ENCODE measurements around the gene SHROOM4. TPM values are rescaled to one million over a fixed set of nuclear protein-coding genes. Genes with fewer than 3 reads are reported as not detected.

The SHROOM4 gene
- total and polyA plus RNA-seq, 9 of the 15 experiments (the other 6 are each of a cell fraction or from before 2014, with no cell fraction given), result not detected

GRCh38 chrX:50565718-50566117 lies 248.3 kb downstream of the SHROOM4 start:
- FAIRE-seq (no peak), ATAC-seq (no peak), DNase-seq (ENCODE audit: extremely low read depth in 1 of 4, low spot score in 3 of 4) (no peak)
- WGBS (ENCODE audit: insufficient coverage, low coverage, missing lambda C conversion rate), result 5% methylated on average over 3 of the region's 4 CpGs
- no peaks in the 10 kb centered on the region for H3K4me1 ChIP-seq (replicated peaks in 1 of 2; ENCODE audit: control insufficient read depth in 2 of 2, insufficient read depth in 2 of 2, low read length in 2 of 2)
- in situ Hi-C loops (cut with MboI) (no loop called here), intact Hi-C loops (cut with micrococcal nuclease) (no loop called here)
- ChIA-PET POLR2A (no interaction called here), CTCF (ENCODE audit: low intra/inter-chr PET ratio) (no interaction called here)
- H3K4me2 ChIP-seq (ENCODE audit: insufficient read depth, low read length), result no peak overlapping the region
- BruUV-seq (replicated peaks), result no TSS peak
- H2AFZ ChIP-seq (ENCODE audit: low read depth, low read length), result no peak overlapping the region
- no peaks in the 10 kb centered on the region for H3K9me3 ChIP-seq (replicated peaks; ENCODE audit: control insufficient read depth, insufficient read depth, low read depth, low read length)
- H3K27me3 ChIP-seq (ENCODE audit: control insufficient read depth in 2 of 2, insufficient read depth in 2 of 2, low read length in 2 of 2), result no peaks in the 10 kb centered on the region
- H3K9ac ChIP-seq (ENCODE audit: insufficient read depth in 1 of 2, low read depth in 2 of 2, low read length in 2 of 2), result no peak overlapping the region
- no peaks in the 10 kb centered on the region for H3K9me1 ChIP-seq (ENCODE audit: control insufficient read depth, insufficient read depth, low read length)
- H3K79me2 ChIP-seq (ENCODE audit: control insufficient read depth, insufficient read depth, low read length), result no peaks in the 10 kb centered on the region
- no peaks in the 10 kb centered on the region for H3K36me3 ChIP-seq (ENCODE audit: control insufficient read depth, insufficient read depth, low read length)
- no peak overlapping the region for H3K27ac ChIP-seq (ENCODE audit: extremely low read depth, low read depth, low read length)
- no peak overlapping the region for H3K4me3 ChIP-seq
- TF ChIP-seq PRPF4 (IDR thresholded peaks at IDR 0.05; ENCODE audit: insufficient read depth, low read depth, low read length, poor library complexity, severe bottlenecking) (no peak), ZBTB34 (CRISPR knock-in tag; IDR thresholded peaks at IDR 0.05) (no peak), KDM1A (IDR thresholded peaks at IDR 0.05) (no peak)
- H4K20me1 ChIP-seq (replicated peaks; ENCODE audit: control insufficient read depth, insufficient read depth, low read length), result no peaks in the 10 kb centered on the region

Small RNAs within 50 kb of the gene (small RNA-seq; reads per million reads assigned to genes)
- not detected for gene RNU6-935P

Other genes starting within 250 kb of the SHROOM4 start
- not detected in 2 replicates for gene BMP15, start 96.5 kb upstream of the SHROOM4 start, total RNA-seq (2014; rRNA removed)
- gene BMP15, start 96.5 kb upstream of the SHROOM4 start, total RNA-seq (2014; rRNA removed; fragmentation: Illumina TruSeq; extraction: Trizol), result not detected in 2 replicates
- gene BMP15, start 96.5 kb upstream of the SHROOM4 start, total RNA-seq (2015; rRNA removed; fragmentation: Illumina TruSeq; extraction: Trizol), result not detected in 2 replicates
- not detected in 2 replicates for gene BMP15, start 96.5 kb upstream of the SHROOM4 start, total RNA-seq (2021)
- gene BMP15, start 96.5 kb upstream of the SHROOM4 start, polyA plus RNA-seq (2011; rRNA removed), result not detected in 2 replicates
- not detected in 2 replicates for gene BMP15, start 96.5 kb upstream of the SHROOM4 start, polyA plus RNA-seq (2014; fragmentation: Illumina TruSeq; extraction: Trizol)
- not detected for gene BMP15, start 96.5 kb upstream of the SHROOM4 start, polyA plus RNA-seq (2014; fragmentation: Nextera tagmentation; extraction: Ambion mirVana)
- gene BMP15, start 96.5 kb upstream of the SHROOM4 start, polyA plus RNA-seq (2014; rRNA removed), result not detected in 2 replicates

Data from K562 (cell line).